Measurements from ENCODE around the gene HAAO.
A peak's percentile ranks its signal among the peaks of the same experiment; 100 is the strongest.

Gene HAAO

DNA sequence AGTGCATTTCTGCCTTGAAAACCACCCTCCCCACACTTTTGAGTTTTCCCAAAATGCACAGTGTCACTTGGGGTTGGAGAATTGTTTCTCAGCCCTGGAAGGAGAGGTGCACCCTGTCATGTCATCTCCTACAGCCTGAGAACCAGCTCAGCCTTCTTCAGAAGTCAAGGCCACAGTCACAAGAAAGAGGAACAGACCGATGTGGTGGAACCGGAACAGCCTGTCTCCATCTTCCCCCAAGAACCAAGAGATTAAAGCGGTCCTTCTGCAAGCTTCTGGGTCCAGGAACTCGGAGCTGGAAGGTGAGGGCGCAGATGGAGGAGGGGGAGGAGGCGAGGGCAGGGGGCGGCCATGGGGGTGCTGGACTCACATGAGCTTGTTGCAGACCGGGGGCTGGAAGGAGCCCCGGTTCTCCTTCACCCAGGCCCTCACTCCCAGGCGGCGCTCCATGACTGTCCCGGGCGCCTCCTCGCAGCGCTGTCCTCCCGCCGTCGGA, 248 bp downstream of the HAAO start:
- DNase-seq, result no peak

DNA sequence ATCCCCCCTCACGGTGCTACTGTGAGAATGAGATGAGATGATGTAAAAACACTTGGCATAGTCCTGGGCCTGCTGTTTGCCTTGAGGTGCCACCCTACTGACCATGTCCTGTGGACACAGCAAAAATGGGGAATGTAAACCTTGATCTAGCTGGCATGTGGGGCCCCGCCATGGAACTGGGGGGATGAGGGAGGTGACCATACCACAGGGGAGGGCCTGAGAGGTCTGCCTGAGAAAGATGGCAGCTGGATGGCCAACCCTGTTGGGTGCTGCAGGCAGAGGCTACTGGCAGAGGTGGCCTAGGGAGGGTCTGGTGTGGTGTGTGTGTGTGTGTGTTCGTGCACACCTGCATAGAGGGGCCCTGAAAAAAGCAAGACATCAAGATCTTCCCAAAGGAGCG, 777 bp downstream of the HAAO start:
- no peak for DNase-seq

DNA sequence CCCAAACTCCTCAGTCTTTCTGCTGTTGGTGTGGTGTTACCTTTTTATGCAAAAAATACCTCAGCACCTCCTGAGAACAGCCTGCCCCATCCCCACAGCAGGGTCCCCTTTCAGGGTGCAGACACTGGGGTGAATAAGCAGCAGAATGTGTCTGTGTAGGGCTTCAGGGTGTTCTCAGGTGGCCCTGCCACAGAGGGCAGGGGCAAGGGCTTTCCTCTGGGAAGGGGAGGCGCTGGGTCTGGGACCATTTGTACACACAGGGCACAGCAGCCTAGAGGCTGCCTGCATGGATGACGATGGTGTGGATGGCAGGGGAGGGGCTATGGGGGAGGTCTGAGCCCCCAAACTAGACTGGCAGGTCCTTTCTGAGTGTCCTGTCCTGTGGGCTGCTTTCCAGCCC, 2.6 kb downstream of the HAAO start:
- DNase-seq, result no peak

DNA sequence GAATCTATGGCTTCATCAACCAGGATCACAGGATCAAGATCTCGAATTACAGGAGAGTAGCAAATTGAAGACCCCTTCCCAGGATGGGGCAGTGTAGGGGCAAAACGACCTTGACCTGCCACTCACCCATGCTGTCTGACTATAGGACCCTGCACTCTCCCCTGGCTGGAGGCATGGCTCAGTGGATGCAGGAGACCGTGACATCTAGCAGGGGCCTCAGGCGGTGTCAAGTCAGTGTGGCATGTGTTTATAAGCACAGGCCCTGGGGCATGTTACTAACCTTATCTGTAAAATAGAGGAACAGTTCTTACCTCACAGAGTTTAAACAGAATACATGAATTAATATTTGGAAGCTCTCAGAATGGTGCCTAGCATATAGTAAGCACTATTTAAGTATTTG, 3.5 kb downstream of the HAAO start:
- no peak for DNase-seq

DNA sequence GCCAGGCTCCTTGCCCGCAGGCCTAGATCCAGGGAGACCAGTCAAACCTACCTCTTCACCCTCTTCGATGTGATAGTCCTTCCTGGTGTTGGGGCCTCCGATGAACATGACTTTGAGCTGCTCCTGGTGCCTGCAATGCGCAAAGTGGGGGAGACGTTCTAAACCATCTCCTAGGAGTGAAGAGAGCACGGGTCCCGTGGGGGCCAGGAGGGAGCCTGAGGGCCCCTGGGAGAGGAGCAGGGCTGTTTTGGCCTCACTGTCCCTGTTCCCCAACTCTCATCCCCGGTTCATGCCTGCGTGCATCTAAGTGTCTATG, 3.9 kb downstream of the HAAO start:
- no peak for DNase-seq

DNA sequence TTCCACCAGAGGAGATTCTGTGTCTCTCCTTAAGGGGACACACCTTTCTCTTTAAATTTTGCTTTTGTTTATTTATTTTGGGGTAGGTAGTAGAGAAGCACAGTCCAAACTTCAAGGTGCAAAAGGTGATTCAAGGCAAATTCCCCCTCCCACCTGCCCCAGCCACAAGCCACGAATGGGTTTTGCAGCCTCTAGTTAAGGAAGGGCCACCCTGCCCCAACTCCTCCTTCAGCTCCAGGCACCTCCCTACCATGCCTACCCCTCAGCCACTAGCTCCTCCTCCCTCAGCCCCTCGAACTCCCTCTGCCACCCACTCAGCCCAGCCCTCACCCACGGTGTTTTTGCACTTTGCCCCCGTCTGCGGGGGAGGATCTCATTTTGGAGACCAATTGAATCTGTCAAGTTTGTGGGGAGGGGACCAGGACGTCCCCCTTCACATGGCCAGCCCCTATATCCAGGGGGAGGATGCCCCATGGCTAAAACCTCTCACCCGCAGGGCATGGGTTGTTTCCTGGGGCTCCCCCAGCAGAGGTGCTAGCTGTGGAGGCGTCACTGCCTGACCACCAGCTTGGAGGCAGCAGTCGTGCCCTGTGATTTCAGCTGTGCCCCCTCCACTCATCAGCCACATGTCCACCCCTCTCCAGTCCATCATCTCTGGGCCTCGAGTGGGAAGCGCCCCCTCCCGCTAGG, 4.5 kb downstream of the HAAO start:
- no peak for DNase-seq

DNA sequence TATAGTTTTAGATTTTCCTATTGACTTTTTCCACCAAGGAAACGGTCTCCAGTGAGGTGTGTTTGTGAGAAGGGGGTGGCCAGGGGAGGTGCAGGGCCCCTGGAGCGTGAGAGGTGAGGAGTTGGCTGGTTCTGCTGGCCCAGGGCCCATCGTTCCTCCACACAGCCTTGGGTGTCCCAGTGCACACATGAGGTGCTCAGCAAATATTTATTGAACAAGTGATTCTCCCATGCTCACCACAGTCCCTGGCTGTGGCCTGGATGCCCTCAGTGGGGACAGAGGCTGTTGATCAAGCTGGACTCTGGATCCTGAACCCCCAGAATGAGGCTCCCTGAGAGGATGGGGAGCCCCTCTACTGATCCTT, 5.0 kb downstream of the HAAO start:
- no peak for DNase-seq

DNA sequence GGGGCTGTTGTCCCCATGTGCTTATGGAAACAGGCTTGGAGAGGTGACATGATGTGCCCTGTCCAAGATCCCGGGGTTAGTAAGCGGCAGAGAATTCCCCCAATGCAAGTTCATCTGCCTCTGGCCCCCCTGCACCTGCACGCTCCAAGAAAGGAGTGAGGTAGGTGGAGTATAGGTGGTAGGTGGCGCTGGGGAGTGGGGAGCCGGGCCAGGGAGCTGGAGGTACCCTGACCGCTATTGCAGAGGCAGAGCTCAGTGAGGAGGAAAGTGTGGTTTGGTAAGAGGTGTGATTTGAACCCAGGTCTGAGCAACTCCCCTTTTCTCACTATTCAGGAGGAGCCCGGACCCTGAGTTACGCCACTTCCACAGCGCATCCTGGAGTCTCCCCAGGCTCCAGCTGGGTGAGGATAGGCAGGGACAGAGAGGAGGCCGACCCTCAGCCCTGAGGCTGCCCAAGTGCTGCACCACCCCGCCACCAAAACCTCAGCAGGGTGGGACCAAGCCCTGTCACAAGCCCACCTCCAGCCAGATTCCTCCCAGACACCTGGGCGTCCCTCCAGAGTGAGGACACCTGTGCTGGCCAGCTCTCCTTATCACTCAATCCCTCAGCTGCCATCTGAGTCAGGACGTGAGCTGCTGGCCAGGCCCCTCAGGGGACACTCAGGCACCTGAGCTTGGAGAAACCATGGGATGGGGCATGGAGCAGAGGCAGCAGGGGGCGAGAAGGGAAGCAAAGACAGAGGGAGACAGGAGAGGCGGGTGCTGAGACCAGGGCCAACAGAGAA, 5.6 kb downstream of the HAAO start:
- no peak for DNase-seq

DNA sequence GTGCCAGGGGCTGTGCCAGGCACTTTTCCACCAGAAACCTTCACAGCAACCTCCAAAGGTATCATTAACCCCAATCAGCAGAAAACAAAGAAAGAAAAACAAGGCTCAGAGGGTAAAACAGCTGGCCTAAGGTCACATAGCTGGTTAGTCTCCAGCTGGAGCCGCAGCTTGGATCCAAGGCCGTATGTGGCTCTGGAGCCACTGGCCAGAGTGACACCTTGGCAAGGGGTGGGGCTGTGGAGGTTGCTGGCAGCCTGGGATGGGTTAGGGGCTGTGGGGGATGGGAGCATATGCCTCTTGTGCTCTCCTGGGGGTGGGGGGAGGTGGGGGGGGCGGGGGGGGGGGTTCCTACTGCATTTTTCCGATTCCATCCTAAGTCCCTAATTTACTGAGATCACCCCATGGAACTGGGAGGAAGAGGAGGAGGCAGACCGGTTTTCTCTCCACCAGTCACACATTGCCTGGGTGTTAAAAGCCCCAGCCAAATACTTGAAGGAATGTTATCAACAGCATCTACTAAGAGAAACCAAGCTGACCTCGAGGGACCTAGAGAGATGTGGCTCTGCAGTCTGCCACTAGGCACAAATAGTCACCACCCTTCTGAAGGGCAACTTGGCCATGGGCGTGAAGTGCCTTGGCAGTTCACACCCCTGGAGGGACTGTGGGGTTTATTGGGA, 8.0 kb downstream of the HAAO start:
- DNase-seq, result no peak

DNA sequence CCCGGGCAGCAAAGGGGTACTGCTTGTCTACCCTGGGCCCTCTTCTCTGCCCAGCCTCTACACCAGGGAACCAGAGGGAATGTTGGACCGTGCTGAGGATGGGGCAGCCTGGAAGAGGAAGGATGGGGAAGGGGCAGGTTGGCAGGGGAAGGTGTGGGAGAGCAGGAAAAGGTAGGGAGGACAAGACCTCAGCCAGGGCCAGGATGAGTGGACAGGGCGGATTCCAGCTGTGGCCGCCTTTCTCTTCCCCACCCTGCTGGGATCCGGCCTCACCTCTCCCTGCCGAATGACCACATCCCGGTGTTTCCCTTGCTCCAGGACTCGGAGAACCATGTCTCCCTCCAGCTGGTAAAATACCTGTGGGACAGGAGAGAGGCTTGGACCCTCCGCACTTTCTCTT, 8.9 kb downstream of the HAAO start:
- DNase-seq, result no peak

DNA sequence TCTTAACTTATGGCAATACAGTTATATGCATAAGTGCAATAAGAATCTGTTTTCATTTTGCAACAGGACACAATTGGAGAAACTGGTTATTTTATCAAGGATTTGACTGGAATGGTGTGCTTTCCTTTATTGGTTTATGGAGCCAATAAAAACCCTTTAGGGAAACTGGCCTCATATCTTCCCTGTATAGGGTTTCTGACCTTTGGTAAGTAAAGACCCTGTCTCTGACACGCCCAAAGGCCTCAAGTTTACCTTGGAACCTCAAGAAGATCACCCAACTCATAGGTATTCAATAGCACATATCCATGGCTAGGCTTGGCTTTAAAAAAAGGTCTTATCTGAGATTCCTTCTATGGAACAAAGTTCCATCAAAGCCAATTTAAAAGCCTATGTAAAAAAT, 11.2 kb downstream of the HAAO start:
- DNase-seq, result no peak

DNA sequence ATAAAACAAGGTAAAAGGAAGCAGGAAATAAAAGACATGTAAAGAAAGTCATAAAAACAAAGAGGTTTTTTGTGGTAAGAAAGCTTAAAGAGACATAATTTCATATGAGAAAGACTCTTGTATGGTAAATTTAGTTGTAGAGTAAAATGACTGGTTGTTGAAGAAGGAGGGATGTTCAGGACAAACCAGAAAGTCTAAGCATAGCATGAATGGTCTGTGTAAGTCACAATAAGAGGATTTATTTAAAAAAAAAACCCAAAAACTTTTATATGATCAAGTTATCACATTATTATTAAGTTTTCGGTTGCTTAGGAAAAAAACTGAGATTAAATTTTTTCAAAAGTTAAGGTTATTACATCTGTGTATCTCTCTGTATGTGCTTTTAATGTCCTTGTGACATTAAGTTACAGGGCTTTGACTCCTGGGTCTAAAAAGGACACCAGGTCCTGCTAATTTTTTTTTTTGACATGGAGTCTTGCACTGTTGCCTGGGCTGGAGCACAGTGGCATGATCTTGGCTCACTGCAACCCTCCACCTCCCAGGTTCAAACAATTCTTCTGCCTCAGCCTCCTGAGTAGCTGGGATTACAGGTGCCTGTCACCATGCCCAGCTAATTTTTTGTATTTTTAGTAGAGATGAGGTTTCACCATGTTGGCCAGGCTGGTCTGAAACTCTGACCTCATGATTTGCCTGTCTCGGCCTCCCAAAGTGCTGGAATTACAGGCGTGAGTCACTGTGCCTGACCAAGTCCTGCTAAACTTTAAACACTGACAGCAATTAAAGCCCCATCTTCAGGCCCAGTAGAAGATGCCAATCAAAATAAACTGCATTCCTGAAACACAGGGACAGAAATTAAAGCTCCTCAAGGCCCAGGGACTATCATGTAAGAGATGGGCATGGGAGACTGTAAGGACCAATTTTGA, 14.2 kb downstream of the HAAO start:
- DNase-seq, result no peak

DNA sequence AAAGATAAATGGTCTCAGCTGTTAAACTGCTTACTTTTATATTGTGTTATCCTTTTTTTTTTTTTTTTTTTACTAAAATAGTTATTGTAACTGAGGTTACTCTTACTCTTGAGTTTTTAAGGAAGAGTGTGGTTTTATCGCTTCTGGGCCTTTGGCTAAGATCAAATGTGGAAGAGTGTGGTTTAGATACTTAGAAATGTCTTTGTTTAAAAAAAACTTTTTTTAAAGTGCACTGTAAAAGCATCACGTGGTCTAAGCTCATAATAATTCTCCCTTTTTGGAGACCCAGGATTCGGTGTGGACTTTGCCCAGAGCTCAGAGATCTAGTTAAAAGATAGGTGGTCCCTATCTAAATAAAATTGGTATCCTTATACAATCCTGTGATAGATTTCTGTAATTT, 16.6 kb downstream of the HAAO start:
- no peak for DNase-seq

DNA sequence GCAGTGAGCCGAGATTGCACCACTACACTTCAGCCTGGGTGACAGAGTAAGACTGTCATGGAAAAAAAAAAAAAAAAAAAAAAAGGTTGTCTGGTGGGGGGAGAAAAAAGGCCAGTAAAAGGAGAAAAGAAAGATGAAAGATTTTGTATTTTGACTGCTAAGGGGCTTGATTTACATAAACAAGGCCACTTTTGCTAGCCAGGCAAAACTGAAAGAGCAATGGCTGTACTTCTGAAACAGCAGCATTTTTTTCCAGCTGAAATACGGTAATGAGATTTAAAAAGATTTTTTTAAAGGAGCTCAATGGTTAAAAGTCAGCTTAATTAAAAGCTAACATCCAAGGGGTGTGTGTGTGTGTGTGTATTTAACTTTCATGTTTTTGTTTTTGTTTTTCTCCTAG, 17.2 kb downstream of the HAAO start:
- no peak for DNase-seq

DNA sequence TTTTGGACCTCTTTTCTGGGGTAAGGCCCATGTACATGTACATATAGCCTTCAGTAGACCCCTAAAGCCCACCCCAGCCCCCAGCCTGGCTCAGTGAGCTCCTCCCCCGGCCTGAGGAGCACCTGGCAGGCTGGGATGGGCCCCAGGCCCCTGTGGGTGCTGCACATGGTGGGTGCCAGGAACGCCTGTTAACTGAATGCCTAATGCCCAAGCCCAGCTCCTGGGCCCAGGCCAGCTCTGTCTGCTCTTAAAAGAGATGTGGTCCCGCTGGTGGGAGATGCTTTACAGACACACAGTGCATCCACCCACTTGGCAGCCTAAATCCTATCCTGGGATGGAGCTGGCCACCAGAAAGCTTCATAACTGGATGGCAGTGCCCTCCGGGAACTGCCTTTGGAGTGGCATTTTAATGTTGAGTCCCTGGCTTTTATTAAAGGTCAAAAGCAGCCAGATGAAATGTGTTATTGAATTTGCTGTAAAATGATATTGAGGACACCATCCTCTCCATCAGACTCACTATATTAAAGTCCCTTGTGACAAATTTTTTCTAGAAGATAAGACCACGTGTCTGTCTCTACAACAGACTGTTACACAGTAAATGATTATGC, 20.7 kb downstream of the HAAO start:
- DNase-seq, result no peak

DNA sequence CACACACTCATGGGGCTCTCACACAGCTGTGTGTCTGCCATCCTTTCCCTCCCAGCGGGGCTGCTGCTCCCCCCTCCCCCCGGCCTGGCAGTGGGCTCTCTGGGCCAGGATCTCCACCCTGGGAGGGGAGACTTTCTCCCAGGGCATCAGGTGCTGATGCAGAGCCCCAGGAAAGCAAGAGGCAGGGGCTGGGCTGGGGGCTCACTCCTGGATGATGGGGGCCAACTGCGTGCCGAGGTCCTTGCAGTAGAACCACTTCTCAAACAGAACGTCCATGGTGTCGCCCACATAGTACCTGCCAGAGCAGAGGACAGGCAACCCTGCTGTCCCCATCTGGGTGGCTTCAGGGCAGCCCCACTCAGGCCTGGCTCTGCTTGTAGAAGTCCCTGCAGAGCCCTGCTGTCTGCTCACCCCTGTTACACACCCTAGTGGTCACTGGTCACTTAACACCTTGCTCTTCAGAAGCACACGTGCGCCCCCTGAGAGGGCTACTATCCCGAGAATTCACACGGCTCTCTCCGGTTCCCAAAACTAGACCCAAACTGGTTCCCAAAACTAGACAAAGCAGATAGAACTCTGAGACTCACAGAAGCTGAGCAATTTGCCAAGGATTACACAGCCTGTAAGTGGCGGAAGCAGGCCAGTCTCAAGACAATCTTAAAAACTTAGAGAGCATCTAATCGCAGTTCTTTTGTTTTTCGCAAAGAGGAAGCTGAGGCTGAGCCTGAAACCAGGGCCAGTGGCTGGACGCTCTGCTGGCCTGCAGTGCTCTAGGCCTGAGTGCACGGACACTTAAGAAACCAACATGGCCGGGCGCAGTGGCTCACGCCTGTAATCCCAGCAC, 21.9 kb downstream of the HAAO start:
- DNase-seq, result peak in 2 of 3 experiments; percentile 15 to 42

DNA sequence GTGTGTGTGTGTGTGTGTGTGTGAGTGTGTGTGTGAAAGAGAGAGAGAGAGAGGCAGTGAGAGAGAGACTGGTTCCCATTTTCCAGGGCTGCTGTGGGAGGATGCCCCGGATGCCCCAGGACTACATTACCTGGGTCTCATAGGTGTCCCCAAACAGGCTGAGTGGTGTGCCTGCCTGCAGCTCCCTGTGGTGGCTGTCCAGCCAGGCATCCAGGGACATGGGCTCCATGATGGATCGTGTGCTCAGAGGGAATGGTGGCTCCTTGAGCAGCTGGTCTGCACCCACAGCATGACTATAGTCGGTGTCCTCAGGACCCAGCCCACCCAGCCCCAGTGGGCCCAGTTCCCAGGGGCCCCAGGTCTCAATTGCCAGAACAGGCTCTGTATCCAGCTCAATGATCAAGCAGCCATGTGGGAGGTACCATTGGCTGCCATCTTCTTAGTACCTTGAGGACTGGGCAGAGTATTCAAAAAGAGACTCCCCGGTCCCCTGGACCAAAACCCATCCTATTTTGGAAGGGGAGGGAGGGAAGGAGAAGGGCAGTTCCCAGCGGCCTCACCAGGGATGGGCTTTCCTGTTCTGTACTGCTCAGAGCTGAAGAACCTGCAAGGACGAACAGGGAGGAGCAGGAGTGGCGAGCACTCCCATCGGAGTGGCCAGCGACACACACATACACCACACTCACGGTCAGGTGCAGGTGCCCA, 22.6 kb downstream of the HAAO start:
- DNase-seq, result no peak

DNA sequence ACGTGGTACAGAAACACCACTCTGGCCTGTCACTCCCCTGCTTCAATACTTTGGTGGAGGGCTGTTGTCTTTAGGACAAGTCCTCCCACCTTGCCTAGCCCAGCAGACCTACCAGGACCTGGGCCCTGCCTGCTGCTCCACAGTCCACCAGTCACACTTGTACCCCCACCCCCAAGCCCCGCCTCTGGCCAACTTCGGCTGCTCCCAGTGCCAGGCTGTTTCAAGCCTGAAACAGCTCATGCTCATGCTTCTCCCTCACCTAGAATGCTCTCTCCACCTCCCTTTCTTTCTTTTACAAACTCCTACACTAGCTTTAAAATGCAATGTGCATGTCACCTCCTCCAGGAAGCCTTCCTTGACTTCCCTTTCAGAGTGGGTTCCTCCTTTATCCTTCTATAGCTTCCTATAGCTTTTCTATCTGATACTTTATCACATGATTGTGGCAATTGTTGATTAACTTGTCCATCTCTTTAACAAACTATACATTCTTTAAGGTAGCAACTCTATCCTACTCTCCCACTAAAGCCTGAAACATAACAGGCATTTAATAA, 23.6 kb downstream of the HAAO start:
- no peak for DNase-seq

DNA sequence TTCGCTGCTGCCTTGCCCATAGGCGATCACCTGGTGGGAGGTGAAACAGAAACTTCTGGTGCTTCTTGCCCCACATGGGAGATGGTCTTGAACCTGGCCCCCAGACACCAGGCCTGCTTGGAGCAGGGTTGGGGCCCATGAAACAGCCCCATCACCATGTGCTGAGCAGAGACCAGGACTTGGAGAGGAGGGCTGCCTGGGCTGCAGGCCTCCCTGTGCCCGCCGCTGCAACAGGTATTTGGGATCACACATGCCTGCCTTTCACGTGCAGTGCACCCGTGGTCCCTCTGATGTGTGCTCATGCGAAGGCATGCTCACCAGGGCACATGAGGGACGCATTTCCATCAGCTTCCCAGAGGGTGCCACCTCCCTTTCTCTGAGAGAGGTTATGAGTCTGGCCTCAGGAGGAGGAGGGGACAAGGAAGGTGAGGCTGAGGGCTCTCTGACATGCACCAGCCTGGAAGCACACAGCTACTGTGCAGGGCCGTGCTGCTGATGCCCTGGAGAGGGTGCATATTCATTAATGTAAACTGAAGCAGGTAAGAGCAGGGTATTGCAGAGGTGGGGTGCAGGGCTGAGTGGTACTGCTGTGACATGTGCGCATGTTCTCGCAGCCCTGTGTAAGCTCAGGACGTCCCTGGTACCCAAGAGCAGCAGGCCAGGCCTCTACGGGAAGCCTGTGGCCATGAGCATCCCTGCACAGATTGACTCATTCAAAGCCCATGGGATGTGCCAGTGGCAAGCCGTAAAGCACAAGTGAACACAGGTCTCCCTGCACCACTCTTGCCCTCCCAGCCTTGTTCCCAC, 24.3 kb downstream of the HAAO start:
- no peak for DNase-seq
